Colonic mucosa (tissue), 4 donors: ENCODE measurements around the gene DNAH10. TPM values are rescaled to one million over a fixed set of nuclear protein-coding genes. Genes with fewer than 3 reads are reported as not detected.

Experiments
- DNase-seq: peaks from one replicate; pipeline ENCODE4 v3.0.0-alpha.2; 2020
- H3K27ac ChIP-seq: fragments of 200-600 bp; one replicate; pipeline ENCODE4 v1.8.0; 2021
- H3K27me3 ChIP-seq: fragments of 200-600 bp; one replicate; pipeline ENCODE4 v1.8.0; 2021
- H3K36me3 ChIP-seq: fragments of 200-600 bp; one replicate; pipeline ENCODE4 v1.8.0; 2021
- H3K4me1 ChIP-seq: fragments of 200-600 bp; one replicate; pipeline ENCODE4 v1.8.0; 2021; ENCODE audit warnings: mild to moderate bottlenecking
- H3K4me3 ChIP-seq: fragments of 200-600 bp; one replicate; pipeline ENCODE4 v1.8.0; 2021
- H3K9ac ChIP-seq, 2 donors: one replicate each; pipeline ENCODE4 v1.7.0; 2013; ENCODE audit warnings: control low read depth in 2 of 2, low read depth in 2 of 2, low read length in 2 of 2
- H3K9me3 ChIP-seq: fragments of 200-600 bp; one replicate; pipeline ENCODE4 v1.8.0; 2021
- intact Hi-C: fragments of 100-400 bp; cut with DNase I; formaldehyde crosslinking; loops from one replicate; pipeline ENCODE4 v1.14.1; 2022
- total RNA-seq, 2 donors: library from RNA; stranded (reverse); fragmentation: NEBNext Ultra II Directional in 1 of 2; extraction: Animal tissue kit (Norgen Biotek cat#: 25700) in 1 of 2; gene quantifications; one replicate each; pipeline ENCODE4 v1.2.1, GENCODE V29; 2021
- TF ChIP-seq, protein P1 (sequence below): fragments of 200-600 bp; IDR thresholded peaks from one replicate; pipeline ENCODE4 v1.8.0; 2022; ENCODE audit warnings: antibody characterized with exemption, mild to moderate bottlenecking
- donor health status: healthy.
- donor health status: DM: no; HTN: no; CAD: no.
- donor health status: DM: no; HTN: no; CAD: no.

Gene DNAH10
- total RNA-seq, 2 donors from 2014 or later, result 0.32 to 0.35 TPM

DNA sequence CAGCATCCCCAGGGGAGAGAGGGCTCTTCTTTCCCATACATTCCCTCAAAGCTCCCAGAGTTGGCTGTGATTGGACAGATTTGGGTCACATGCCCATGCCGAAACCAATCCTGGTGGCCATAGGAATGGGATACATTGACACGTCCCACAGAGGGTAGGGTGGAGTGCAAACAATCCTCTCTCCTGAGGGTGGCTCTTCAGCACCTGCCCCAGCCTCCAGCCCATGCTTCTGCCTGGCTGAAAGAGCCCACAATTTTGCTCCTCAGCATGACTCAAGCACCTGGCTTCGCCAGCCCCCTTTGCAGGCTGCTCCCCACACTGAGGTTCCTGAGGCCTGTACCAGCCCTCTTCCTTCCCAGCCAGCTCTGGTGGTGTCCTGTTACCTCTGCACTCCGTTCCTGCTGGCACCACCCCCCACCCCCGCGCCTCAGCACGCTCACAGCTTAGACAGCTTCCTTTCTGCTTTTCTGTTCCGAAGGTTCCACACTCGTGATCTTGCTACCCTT, 138.8 kb downstream of the DNAH10 start:
- TF ChIP-seq, protein P1, sequence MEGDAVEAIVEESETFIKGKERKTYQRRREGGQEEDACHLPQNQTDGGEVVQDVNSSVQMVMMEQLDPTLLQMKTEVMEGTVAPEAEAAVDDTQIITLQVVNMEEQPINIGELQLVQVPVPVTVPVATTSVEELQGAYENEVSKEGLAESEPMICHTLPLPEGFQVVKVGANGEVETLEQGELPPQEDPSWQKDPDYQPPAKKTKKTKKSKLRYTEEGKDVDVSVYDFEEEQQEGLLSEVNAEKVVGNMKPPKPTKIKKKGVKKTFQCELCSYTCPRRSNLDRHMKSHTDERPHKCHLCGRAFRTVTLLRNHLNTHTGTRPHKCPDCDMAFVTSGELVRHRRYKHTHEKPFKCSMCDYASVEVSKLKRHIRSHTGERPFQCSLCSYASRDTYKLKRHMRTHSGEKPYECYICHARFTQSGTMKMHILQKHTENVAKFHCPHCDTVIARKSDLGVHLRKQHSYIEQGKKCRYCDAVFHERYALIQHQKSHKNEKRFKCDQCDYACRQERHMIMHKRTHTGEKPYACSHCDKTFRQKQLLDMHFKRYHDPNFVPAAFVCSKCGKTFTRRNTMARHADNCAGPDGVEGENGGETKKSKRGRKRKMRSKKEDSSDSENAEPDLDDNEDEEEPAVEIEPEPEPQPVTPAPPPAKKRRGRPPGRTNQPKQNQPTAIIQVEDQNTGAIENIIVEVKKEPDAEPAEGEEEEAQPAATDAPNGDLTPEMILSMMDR, result no peak
- intact Hi-C loops, result no loop called here
- Histone ChIP-seq H3K4me3 (no peak overlapping the region), H3K9me3 (no peaks in the 10 kb centered on the region), H3K27me3 (no peaks in the 10 kb centered on the region), H3K36me3 (no peaks in the 10 kb centered on the region), H3K27ac (no peak overlapping the region), H3K4me1 (no peaks in the 10 kb centered on the region), H3K9ac (no peak overlapping the region)
- DNase-seq, result no peak

DNA sequence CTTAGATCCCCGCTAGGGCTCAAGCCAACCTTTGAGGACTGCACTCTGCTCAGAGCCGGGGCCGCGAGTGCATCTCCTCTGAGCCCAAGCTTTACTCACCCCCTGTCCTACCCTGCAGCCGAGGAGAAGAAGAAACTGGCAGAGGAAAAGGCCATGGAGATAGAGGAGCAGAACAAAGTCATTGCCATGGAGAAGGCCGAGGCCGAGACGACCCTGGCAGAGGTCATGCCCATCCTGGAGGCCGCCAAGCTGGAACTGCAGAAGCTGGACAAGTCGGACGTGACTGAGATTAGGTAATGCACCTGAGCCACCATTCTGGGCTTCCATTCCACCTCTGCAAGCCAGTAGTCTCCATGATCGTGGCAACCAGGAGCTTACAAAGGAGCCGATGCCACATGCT, 140.7 kb downstream of the DNAH10 start:
- H3K27me3 ChIP-seq, result no peaks in the 10 kb centered on the region
- intact Hi-C loops, result no loop called here
- no peak overlapping the region for H3K9ac ChIP-seq
- H3K4me3 ChIP-seq, result no peak overlapping the region
- H3K36me3 ChIP-seq, result no peaks in the 10 kb centered on the region
- TF ChIP-seq, protein P1, result no peak
- no peak for DNase-seq
- no peaks in the 10 kb centered on the region for H3K4me1 ChIP-seq
- no peaks in the 10 kb centered on the region for H3K9me3 ChIP-seq
- H3K27ac ChIP-seq, result no peak overlapping the region

GRCh38 chr12:123903301-123904065, 141.4 kb downstream of the DNAH10 start:
- Histone ChIP-seq H3K9me3 (no peaks in the 10 kb centered on the region), H3K27me3 (no peaks in the 10 kb centered on the region), H3K9ac (no peak overlapping the region), H3K4me3 (no peak overlapping the region), H3K27ac (no peak overlapping the region), H3K4me1 (no peaks in the 10 kb centered on the region), H3K36me3 (no peaks in the 10 kb centered on the region)
- TF ChIP-seq, protein P1, result no peak
- DNase-seq, result no peak
- intact Hi-C loops, result loop anchor here (2.0 kb wide), 1 partner anchor 81 kb away; no protein-coding TSS in a partner anchor

- H3K36me3 ChIP-seq, result no peaks in the 10 kb centered on the region
- DNase-seq, result peak; percentile 69
- no peaks in the 10 kb centered on the region for H3K4me1 ChIP-seq
- no peaks in the 10 kb centered on the region for H3K9me3 ChIP-seq
- H3K4me3 ChIP-seq, result no peak overlapping the region
- H3K27ac ChIP-seq, result no peak overlapping the region
- H3K9ac ChIP-seq, result no peak overlapping the region
- H3K27me3 ChIP-seq, result no peaks in the 10 kb centered on the region
- intact Hi-C loops, result loop anchor here (2.0 kb wide), 1 partner anchor 79 kb away; no protein-coding TSS in a partner anchor
- TF ChIP-seq, protein P1, result peak; percentile 64
Observed at GRCh38 chr12:123905319-123905925, 143.3 kb downstream of the DNAH10 start.

DNA sequence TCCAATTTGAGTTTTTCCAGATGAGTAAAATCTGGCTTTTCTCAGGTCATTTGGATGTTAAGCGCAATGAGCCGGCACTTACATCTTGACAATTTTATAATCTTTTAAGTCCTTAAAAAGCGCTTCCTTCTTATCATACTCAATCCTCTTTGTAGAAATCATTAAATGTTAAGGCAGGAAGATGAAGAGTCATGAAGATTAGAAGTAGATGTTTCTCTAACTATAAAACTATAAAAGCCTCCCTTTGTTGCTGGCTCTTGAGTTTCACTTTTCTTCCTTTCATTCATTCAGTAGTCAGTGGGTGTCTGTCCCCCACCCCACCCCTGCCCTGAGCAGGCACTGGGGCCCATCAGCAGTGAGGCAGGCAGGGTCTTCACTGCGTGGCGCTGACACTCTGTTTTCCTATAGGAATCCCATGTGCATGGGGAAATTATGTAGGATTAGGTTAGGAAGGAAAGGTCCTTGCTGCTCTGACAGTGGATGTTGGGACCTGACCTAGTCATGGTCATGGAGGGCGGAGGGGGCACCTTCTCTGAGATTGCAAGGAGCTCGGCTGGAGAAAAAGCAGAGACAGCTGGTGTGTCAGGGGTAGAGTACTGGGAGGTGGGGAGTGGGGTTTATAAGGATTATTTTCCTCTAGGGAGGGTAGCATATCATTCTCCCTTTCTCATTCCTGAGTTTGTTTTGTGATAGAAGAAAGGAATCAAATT, 144.8 kb downstream of the DNAH10 start:
- intact Hi-C loops, result no loop called here
- TF ChIP-seq, protein P1, result no peak

More for the DNA sequence above, 144.8 kb downstream of the DNAH10 start:
- no peak overlapping the region for H3K4me3 ChIP-seq
- no peak for DNase-seq
- H3K9me3 ChIP-seq, result no peaks in the 10 kb centered on the region
- no peak overlapping the region for H3K27ac ChIP-seq
- no peaks in the 10 kb centered on the region for H3K4me1 ChIP-seq
- H3K9ac ChIP-seq, result no peak overlapping the region
- no peaks in the 10 kb centered on the region for H3K27me3 ChIP-seq
- no peaks in the 10 kb centered on the region for H3K36me3 ChIP-seq
